Gastrocnemius medialis (tissue), 4 donors: ENCODE results near the gene STXBP2.

Experiments
- POLR2A ChIP-seq, 2 donors: fragments of 450-650 bp; IDR thresholded peaks; one replicate each; pipeline ENCODE4 v1.6.1; 2017; ENCODE audit warnings: antibody characterized with exemption in 2 of 2, mild to moderate bottlenecking in 2 of 2, moderate library complexity in 2 of 2
- TF ChIP-seq, protein P1 (sequence below), 5 experiments: fragments of 450-650 bp in 3 of 5; fragments of 200-600 bp in 2 of 5; sonication (generic) in 2 of 5; IDR thresholded peaks in 4 of 5; conservative IDR thresholded peaks in 1 of 5; 1 replicate in 4 of 5; 2 replicates in 1 of 5; pipeline ENCODE4 v1.5.1; 2016 to 2019; ENCODE audit warnings: antibody characterized with exemption in 5 of 5, mild to moderate bottlenecking in 3 of 5, moderate library complexity in 3 of 5

- TF ChIP-seq, protein P1, sequence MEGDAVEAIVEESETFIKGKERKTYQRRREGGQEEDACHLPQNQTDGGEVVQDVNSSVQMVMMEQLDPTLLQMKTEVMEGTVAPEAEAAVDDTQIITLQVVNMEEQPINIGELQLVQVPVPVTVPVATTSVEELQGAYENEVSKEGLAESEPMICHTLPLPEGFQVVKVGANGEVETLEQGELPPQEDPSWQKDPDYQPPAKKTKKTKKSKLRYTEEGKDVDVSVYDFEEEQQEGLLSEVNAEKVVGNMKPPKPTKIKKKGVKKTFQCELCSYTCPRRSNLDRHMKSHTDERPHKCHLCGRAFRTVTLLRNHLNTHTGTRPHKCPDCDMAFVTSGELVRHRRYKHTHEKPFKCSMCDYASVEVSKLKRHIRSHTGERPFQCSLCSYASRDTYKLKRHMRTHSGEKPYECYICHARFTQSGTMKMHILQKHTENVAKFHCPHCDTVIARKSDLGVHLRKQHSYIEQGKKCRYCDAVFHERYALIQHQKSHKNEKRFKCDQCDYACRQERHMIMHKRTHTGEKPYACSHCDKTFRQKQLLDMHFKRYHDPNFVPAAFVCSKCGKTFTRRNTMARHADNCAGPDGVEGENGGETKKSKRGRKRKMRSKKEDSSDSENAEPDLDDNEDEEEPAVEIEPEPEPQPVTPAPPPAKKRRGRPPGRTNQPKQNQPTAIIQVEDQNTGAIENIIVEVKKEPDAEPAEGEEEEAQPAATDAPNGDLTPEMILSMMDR (IDR thresholded peaks at IDR 0.05 in 4 of 5, conservative IDR thresholded peaks at IDR 0.05 in 1 of 5): no peak
- no peak for TF ChIP-seq POLR2A (IDR thresholded peaks at IDR 0.05)
Measured at GRCh38 chr19:7638802-7639465, 2.0 kb downstream of the STXBP2 start.
